IMR-90 (cell line): ENCODE data around the gene SMOC1. TPM values are rescaled to one million over a fixed set of nuclear protein-coding genes. Genes with fewer than 3 reads are reported as not detected.

Experiments used
- ATAC-seq: fragments of 200-7000 bp; cut with Tn5 transposase; 2 replicates; pipeline ENCODE4 v1.9.1; 2020; ENCODE audit warnings: low read depth, mild to moderate bottlenecking, moderate library complexity
- BruUV-seq: library from RNA; stranded (reverse); fragments of 400-500 nt; replicated peaks from 2 replicates; lab custom pipeline; 2021; lab: Mats Ljungman, UMichigan
- CTCF ChIA-PET: fragments of 300-600 bp; formaldehyde crosslinking; extraction: SDS; loops from one replicate; lab custom pipeline; 2021; ENCODE audit warnings: antibody characterized with exemption; lab: Yijun Ruan, JAX
- POLR2A ChIA-PET: fragments of 300-600 bp; sonication (Branson Sonifier 250); formaldehyde crosslinking; loops from one replicate; lab custom pipeline; 2022; ENCODE audit warnings: antibody characterized with exemption; ENCODE audit not compliant: unreplicated experiment; lab: Charles Lee
- DNase-seq: peaks from one replicate; pipeline ENCODE4 v3.0.0; 2013
- H2AFZ ChIP-seq: replicated peaks from 2 replicates; pipeline ENCODE3; 2013; ENCODE audit warnings: low read length, mild to moderate bottlenecking; ENCODE audit not compliant: poor library complexity
- H2AK5ac ChIP-seq: 2 replicates; pipeline ENCODE4 v1.6.1; 2013; ENCODE audit warnings: low read depth, low read length, inconsistent platforms
- H2AK9ac ChIP-seq: replicated peaks from 2 replicates; pipeline ENCODE3; 2013; ENCODE audit warnings: mild to moderate bottlenecking, low read depth, low read length, moderate library complexity; ENCODE audit not compliant: poor library complexity
- H2BK120ac ChIP-seq: 2 replicates; pipeline ENCODE4 v1.6.1; 2013; ENCODE audit warnings: low read depth, low read length, inconsistent platforms
- H2BK15ac ChIP-seq: 3 replicates; pipeline ENCODE4 v1.6.1; 2013; ENCODE audit warnings: low read depth, low read length, inconsistent platforms
- H2BK20ac ChIP-seq: 2 replicates; pipeline ENCODE4 v1.6.1; 2013; ENCODE audit warnings: low read depth, mild to moderate bottlenecking, inconsistent platforms, low read length, moderate library complexity
- H2BK5ac ChIP-seq: 2 replicates; pipeline ENCODE4 v1.6.1; 2013; ENCODE audit warnings: mild to moderate bottlenecking, low read depth, low read length, inconsistent platforms; ENCODE audit not compliant: poor library complexity, severe bottlenecking
- H3K14ac ChIP-seq: replicated peaks from 2 replicates; pipeline ENCODE4 v1.6.1; 2013; ENCODE audit warnings: low read depth, low read length, inconsistent platforms
- H3K18ac ChIP-seq: 2 replicates; pipeline ENCODE4 v1.6.1; 2013; ENCODE audit warnings: low read depth, low read length, control low read depth
- H3K23ac ChIP-seq: 2 replicates; pipeline ENCODE4 v1.6.1; 2013; ENCODE audit warnings: low read depth, low read length, inconsistent platforms
- H3K27ac ChIP-seq: 2 replicates; pipeline ENCODE4 v1.5.1; 2013; ENCODE audit warnings: mild to moderate bottlenecking, control low read depth, low read length; ENCODE audit not compliant: insufficient read depth
- H3K27me3 ChIP-seq: 2 replicates; pipeline ENCODE4 v1.6.1; 2013; ENCODE audit warnings: low read length; ENCODE audit not compliant: control insufficient read depth, insufficient read depth
- H3K36me3 ChIP-seq: 2 replicates; pipeline ENCODE4 v1.6.1; 2013; ENCODE audit warnings: low read length, mixed read lengths; ENCODE audit not compliant: control insufficient read depth, insufficient read depth
- H3K4ac ChIP-seq: 2 replicates; pipeline ENCODE4 v1.6.1; 2013; ENCODE audit warnings: low read depth, low read length, inconsistent platforms
- H3K4me1 ChIP-seq: 2 replicates; pipeline ENCODE4 v1.6.1; 2013; ENCODE audit warnings: low read length, mixed read lengths; ENCODE audit not compliant: control insufficient read depth, insufficient read depth
- H3K4me2 ChIP-seq: 2 replicates; pipeline ENCODE4 v1.6.1; 2013; ENCODE audit warnings: low read depth, mild to moderate bottlenecking, control low read depth, low read length, moderate library complexity
- H3K4me3 ChIP-seq: 2 replicates; pipeline ENCODE4 v1.5.1; 2013; ENCODE audit warnings: low read depth, mild to moderate bottlenecking, control low read depth, low read length, moderate library complexity; ENCODE audit not compliant: insufficient read depth
- H3K56ac ChIP-seq: 2 replicates; pipeline ENCODE4 v1.6.1; 2013; ENCODE audit warnings: low read length, inconsistent platforms; ENCODE audit not compliant: insufficient read depth; ENCODE audit errors: extremely low read depth
- H3K79me1 ChIP-seq, 2 experiments: 2 replicates each; pipeline ENCODE4 v1.6.1; 2013; ENCODE audit warnings: low read length in 2 of 2, inconsistent platforms in 1 of 2, low read depth in 1 of 2
- H3K9ac ChIP-seq: 2 replicates; pipeline ENCODE4 v1.6.1; 2013; ENCODE audit warnings: low read depth, low read length, control low read depth
- H3K9me1 ChIP-seq: 2 replicates; pipeline ENCODE4 v1.6.1; 2013; ENCODE audit warnings: low read length, inconsistent platforms; ENCODE audit not compliant: insufficient read depth
- H3K9me3 ChIP-seq: 2 replicates; pipeline ENCODE4 v1.6.1; 2013; ENCODE audit warnings: low read length; ENCODE audit not compliant: control insufficient read depth, insufficient read depth
- H4K20me1 ChIP-seq: 2 replicates; pipeline ENCODE4 v1.6.1; 2013; ENCODE audit warnings: low read length, inconsistent platforms; ENCODE audit not compliant: insufficient read depth
- H4K5ac ChIP-seq: 2 replicates; pipeline ENCODE4 v1.6.1; 2013; ENCODE audit warnings: mild to moderate bottlenecking, low read depth, low read length, control low read depth
- H4K8ac ChIP-seq, 2 experiments: 2 replicates each; pipeline ENCODE4 v1.6.1; 2013; ENCODE audit warnings: low read depth in 2 of 2, low read length in 2 of 2, control low read depth in 1 of 2, inconsistent platforms in 1 of 2
- H4K91ac ChIP-seq: 2 replicates; pipeline ENCODE4 v1.6.1; 2013; ENCODE audit warnings: low read depth, low read length, inconsistent platforms; ENCODE audit not compliant: insufficient read depth
- CEBPB ChIP-seq: IDR thresholded peaks from 2 replicates; pipeline ENCODE4 v1.6.1; 2012; ENCODE audit warnings: low read depth, low read length, improper control_type of control experiment
- ELK1 ChIP-seq: fragments of 150-350 bp; IDR thresholded peaks from 2 replicates; pipeline ENCODE4 v1.6.1; 2016; ENCODE audit warnings: low read depth, mild to moderate bottlenecking, low read length, moderate library complexity, borderline replicate concordance
- FOS ChIP-seq: fragments of 150-350 bp; IDR thresholded peaks from 2 replicates; pipeline ENCODE4 v1.6.1; 2016; ENCODE audit warnings: low read depth, low read length
- MAFK ChIP-seq: IDR thresholded peaks from 2 replicates; pipeline ENCODE4 v1.6.1; 2012; ENCODE audit warnings: low read depth, low read length, improper control_type of control experiment
- POLR2A ChIP-seq: IDR thresholded peaks from 2 replicates; pipeline ENCODE4 v1.6.1; 2012; ENCODE audit warnings: mild to moderate bottlenecking, low read depth, low read length
- RAD21 ChIP-seq: IDR thresholded peaks from 2 replicates; pipeline ENCODE4 v1.6.1; 2012; ENCODE audit warnings: low read length, improper control_type of control experiment
- WGBS, 2 experiments: methylation state at CpG; one replicate each; pipeline versions ENCODE4 v1.1.5 to v1.1.7; 2013; ENCODE audit warnings: missing lambda C conversion rate in 2 of 2; ENCODE audit not compliant: insufficient read length in 1 of 2; ENCODE audit errors: extremely low coverage in 2 of 2; 5-methylcytosine and 5-hydroxymethylcytosine counted together
- dilution Hi-C: fragments of 300-500 bp; cut with HindIII; formaldehyde crosslinking; loops from one replicate; pipeline ENCODE4 v1.14.3; 2018; ENCODE audit warnings: low sequenced_read_pairs; ENCODE audit not compliant: unreplicated experiment
- in situ Hi-C: fragments of 300-500 bp; cut with MboI; formaldehyde crosslinking; loops from 3 replicates; pipeline ENCODE4 v1.14.3; 2019; ENCODE audit warnings: low sequenced_read_pairs, inconsistent platforms, mixed read lengths
- intact Hi-C: fragments of 100-400 bp; cut with micrococcal nuclease; formaldehyde crosslinking; loops from 2 replicates; pipeline ENCODE4 v1.10.0; 2022
- polyA plus RNA-seq, 3 experiments: library from polyadenylated mRNA; depleted of rRNA; stranded (reverse); fragments of >200 nt; gene quantifications; 2 replicates each; pipeline ENCODE4 v1.2.3, GENCODE V29; 2012; ENCODE audit warnings: low replicate concordance in 1 of 3
- total RNA-seq: library from RNA; depleted of rRNA; stranded (reverse); fragments of >200 nt; gene quantifications from 2 replicates; pipeline ENCODE4 v1.2.3, GENCODE V29; 2012
- TF ChIP-seq, protein P1 (sequence below): conservative IDR thresholded peaks from 2 replicates; pipeline ENCODE4 v1.5.1; 2012; ENCODE audit warnings: mild to moderate bottlenecking, low read depth, low read length, improper control_type of control experiment
- TF ChIP-seq, protein P2 (sequence below): fragments of 150-350 bp; IDR thresholded peaks from 2 replicates; pipeline ENCODE4 v1.6.1; 2017; ENCODE audit warnings: mild to moderate bottlenecking, antibody characterized with exemption, low read length, low read depth

The SMOC1 gene
- total and polyA plus RNA-seq, 2 of the 4 experiments (the other 2 are of a cell fraction) = 0.90 to 4.1 TPM

- TF ChIP-seq, protein P1, sequence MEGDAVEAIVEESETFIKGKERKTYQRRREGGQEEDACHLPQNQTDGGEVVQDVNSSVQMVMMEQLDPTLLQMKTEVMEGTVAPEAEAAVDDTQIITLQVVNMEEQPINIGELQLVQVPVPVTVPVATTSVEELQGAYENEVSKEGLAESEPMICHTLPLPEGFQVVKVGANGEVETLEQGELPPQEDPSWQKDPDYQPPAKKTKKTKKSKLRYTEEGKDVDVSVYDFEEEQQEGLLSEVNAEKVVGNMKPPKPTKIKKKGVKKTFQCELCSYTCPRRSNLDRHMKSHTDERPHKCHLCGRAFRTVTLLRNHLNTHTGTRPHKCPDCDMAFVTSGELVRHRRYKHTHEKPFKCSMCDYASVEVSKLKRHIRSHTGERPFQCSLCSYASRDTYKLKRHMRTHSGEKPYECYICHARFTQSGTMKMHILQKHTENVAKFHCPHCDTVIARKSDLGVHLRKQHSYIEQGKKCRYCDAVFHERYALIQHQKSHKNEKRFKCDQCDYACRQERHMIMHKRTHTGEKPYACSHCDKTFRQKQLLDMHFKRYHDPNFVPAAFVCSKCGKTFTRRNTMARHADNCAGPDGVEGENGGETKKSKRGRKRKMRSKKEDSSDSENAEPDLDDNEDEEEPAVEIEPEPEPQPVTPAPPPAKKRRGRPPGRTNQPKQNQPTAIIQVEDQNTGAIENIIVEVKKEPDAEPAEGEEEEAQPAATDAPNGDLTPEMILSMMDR = no peak
- TF ChIP-seq RAD21 (no peak), CEBPB (no peak), ELK1 (no peak), FOS (no peak), POLR2A (no peak), MAFK (no peak)
- TF ChIP-seq, protein P2, sequence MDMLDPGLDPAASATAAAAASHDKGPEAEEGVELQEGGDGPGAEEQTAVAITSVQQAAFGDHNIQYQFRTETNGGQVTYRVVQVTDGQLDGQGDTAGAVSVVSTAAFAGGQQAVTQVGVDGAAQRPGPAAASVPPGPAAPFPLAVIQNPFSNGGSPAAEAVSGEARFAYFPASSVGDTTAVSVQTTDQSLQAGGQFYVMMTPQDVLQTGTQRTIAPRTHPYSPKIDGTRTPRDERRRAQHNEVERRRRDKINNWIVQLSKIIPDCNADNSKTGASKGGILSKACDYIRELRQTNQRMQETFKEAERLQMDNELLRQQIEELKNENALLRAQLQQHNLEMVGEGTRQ = no peak
- DNase-seq = no peak
- Histone ChIP-seq H2AFZ (no peak overlapping the region), H3K9ac (no peak overlapping the region), H2BK5ac (peak overlapping the region; percentile 17), H4K20me1 (no peaks in the 10 kb centered on the region), H3K4ac (0 out of 2 replicates have a peak overlapping the region, but pooled peaks have one; percentile 59), H3K4me1 (peaks cover 9% of the 10 kb centered on the region), H3K9me1 (peaks cover 3% of the 10 kb centered on the region; the same call in 1 of the 2 replicates), H4K8ac (no peak overlapping the region), H2AK5ac (peak overlapping the region; percentile 44; the same call in 1 of the 2 replicates), H2BK120ac (peak overlapping the region; percentile 39; the same call in 1 of the 2 replicates), H4K5ac (peak overlapping the region; percentile 69; the same call in 1 of the 2 replicates), H4K91ac (peak overlapping the region; percentile 47; the same call in 1 of the 2 replicates), H3K4me2 (no peak overlapping the region), H3K14ac (no peak overlapping the region), H2BK15ac (peak overlapping the region; percentile 87; the same call in 2 of the 3 replicates), H3K36me3 (no peaks in the 10 kb centered on the region), H3K27me3 (no peaks in the 10 kb centered on the region), H3K79me1 (no peaks in the 10 kb centered on the region), H2BK20ac (peak overlapping the region; percentile 64; the same call in 1 of the 2 replicates), H3K18ac (peak overlapping the region; percentile 54; the same call in 1 of the 2 replicates), H3K56ac (no peak overlapping the region), H2AK9ac (no peak overlapping the region), H3K27ac (no peak overlapping the region), H3K4me3 (no peak overlapping the region), H3K9me3 (no peaks in the 10 kb centered on the region), H3K23ac (no peak overlapping the region)
- intact Hi-C loops = no loop called here
- in situ Hi-C loops = no loop called here
- ATAC-seq = no peak
- POLR2A ChIA-PET = no interaction called here
- WGBS, 2 experiments = no CpG with 5 or more reads among the region's 7 CpGs
- CTCF ChIA-PET = no interaction called here
- no TSS peak for BruUV-seq
- dilution Hi-C loops = no loop called here
These were observed 107.1 kb downstream of the SMOC1 start for GRCh38 chr14:69986336-69986735.
